HG02678 (cell line): ENCODE data around the gene SNAPC4.
"Not testable (repeated sequence)": the region's sequence is repeated elsewhere in the genome, so short reads cannot be mapped to it uniquely, and the experiment has no call there.

Experiments used
- ATAC-seq: cut with Tn5 transposase; IDR thresholded peaks from one replicate; pipeline ENCODE4 v1.9.1; 2021; ENCODE audit warnings: mild to moderate bottlenecking, moderate library complexity; ENCODE audit not compliant: unreplicated experiment

The SNAPC4 gene

DNA sequence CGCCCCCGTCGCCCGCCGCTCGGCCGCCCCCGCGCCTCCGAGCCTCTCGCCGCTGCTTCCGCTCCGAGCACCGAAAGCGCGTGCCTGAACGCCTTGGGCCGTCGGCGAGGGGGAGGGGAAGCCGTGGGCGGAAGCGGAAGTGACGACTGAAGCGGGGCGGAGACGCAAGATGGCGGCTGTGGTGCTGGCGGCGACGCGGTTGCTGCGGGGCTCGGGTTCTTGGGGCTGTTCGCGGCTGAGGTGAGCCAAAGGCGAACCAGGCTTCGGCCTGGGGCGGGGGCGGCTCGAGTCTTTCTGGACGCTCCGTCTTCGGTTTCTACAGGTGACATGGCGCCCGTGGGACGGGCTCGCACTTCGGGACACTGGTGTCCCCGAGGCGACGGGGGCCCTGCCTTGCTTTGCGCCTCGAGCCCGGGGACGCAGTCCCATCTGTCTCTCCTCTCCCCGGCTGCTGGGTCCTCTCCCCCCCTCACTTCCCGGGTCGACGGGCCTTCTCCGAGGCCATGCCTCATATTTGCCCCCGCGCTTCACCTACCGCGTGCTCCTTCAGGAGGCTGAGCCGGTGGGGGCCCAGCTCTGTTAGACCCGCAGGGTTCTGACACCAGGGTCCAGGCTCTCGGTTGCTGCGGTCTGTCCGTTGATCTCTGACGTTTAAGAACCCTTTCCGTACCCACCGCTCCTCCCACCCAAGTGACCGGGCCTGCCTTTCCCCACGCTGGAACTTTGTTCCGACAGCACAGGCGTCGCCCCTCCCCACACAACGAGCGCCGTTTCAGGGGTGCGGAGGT, 10.7 kb upstream of the SNAPC4 start, which contains the start of the genes ENTR1 and PMPCA:
TSS of gene ENTR1 (minus strand) at position 115 of the 788 bp plus-strand sequence. CDS start 217 bp downstream, outside the sequence.
TSS of gene PMPCA (plus strand) at position 159 of the 788 bp plus-strand sequence. CDS start at position 170, 11 bp downstream.
- peak; percentile 82 for ATAC-seq

DNA sequence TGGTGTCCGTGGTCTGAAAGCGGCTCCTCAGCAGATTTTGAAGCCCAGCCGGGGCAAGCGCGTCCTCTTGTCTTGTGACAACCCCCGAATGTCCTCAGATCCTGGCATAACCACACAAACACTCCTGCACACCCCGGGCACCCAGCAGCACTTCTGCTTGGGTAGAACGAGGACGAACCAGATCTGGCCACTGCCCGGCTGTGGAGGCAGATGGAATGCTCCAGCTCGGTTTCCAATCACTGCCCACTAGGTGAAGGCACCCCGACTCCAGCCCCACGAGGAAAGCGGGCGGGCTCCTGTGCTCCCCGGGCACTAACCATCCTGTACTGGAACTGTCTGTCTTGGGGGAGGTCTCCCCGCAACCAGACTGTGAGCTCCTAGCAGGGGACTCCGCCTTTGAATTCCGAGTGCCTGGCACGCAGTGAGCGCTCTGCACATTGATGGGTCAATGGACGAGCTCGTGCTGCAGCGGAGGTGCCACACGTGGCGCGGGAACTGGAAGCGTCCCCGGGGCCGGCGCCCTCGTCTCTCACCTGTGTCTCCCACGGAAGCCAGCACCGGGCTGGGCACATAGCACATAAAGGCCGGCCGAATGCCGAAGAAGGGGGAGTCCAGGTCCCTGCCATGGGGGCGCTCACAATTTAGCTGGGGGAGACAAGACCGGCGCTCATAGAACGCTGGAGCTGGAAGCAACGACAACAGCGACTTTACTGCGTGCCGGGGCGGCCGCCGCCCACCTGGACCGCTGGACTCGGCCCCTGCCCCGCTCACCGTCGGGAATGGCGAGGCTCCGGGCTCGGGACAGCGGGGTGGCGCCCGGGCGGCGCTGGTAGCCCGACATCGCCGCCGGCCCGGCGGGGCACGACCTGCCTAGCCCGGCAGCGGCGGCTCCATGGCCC, 9.8 kb upstream of the SNAPC4 start:
- peak; percentile 22 for ATAC-seq

DNA sequence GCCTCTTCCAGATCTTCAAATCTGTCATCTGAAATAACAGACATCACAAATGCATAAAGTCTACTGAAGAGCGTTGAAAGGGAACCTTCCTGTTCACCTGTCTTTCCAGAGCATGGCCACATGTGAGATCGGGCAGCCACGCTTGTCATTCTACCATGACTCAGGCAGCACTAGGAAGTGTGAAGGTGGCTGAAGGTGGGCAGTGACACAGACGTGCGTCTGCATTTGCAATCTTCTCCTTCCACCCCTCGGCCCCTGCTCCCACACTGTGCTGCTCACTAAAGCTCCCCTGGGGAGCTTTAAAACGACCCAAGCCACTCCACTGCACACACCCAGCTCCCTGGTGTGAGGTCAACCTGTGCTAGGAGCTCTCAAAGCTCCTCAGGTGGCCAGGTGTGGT, 7.9 kb upstream of the SNAPC4 start:
- ATAC-seq = no peak

DNA sequence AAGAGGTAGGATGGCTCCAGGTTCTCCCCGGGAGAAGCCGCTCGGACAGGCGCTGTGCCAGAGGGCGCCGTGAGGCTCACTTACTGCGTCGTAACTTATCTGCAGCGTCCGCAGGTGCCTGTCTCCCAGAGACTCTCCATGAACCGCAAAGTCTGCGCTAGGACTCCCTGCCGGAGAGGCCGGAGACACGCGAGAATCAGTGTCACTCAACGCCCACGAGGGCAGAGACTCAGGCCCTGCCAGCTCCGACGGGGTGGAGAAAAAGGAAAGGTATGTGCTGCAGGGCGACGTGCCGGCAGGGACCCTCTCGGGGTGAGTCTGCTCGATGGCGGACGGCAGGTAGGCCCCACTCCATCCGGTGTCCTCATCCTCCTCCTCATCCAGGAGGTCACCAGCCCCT, 7.1 kb upstream of the SNAPC4 start:
- ATAC-seq = not testable (repeated sequence)

DNA sequence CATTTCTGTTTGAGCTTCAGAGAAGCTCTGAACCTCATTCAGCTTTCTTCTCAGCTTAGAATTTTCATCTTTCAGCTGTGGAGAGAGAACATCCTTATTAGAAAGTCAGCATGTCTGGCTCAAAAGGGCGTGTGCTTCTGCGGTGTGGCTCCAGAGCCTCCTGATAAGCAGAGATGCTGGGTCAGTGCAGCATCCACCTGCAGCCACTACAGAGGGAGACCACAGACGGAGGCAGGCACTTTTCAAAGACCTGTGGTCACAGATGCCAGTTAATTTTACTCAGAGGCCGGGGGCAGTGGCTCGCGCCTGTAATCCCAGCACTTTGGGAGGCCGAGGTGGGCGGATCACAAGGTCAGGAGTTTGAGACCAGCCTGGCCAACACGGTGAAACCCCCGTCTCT, 5.9 kb upstream of the SNAPC4 start:
- not testable (repeated sequence) for ATAC-seq

DNA sequence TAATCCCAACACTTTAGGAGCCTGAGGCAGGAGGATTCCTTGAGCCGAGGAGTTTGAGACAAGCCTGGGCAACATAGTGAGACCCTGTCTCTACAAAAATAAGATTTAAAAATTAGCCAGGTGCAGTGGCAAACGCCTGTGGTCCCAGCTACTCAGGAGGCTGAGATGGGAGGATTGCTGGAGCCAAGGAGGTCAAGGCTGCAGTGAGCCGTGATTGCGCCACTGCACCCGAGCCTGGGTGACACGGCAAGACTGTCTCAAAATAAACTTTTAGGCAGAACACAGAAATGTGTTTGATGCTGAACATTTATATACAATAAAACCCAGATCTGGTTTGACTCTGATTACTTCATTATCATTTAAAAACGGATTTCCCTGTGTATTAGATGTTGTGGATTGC, 5.5 kb upstream of the SNAPC4 start:
- ATAC-seq = no peak

DNA sequence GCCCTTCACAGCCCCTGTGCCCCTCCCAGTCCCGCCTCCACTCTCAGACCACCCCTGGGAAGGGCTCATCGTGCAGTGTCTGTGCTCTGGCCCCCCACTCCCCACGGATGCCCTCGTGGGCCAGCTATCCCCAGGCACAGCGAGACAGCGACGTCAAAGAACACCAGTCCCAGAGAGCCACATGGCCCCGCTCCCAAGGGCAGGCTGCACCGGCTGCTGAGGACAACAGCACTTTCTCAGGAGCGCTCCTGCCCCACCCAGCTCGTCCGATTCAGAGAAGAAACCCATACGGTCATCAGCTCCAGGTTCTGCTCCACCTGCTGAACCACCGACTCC, 4.8 kb upstream of the SNAPC4 start:
- ATAC-seq = no peak

DNA sequence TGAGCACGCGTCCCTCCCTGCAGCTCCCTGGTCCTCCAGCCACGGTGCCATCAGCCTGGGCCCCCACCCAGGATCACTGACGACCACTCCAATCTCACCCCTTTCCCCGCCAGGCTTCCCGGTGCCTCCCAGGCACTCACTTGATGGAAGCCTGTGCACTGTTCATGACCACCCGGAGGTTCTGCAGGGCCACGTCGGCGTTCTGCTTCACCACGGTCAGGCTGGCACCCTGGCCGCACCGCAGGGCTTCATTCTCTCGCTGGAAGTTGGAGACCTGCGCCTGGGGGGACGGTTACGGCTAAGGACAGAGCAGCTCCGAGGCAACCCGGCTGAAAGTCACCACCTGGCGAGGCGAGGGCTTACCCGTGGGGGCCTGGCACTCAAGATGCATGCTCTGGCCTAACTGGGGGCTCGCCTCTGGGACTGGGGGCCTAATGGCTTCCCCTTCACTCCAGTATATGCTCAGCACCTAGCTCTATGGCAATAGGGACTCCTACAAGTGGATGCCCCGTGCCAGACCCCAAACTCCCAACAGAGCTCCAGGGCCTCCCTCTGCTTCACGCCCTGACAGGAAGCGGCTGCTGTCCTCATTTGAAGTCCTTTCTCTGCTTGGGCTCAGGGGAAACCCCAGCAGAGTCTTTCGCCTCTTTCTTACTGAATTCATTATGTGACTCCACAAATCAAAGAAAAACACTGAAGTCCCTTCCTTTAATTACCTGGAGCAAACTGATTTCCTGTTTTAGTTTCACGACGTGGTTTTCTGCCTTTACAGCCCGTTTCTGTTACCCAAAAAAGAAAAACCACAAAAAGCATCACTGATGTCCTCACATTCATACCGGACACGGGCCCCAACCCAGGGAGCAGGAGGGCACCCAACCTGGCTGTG, 4.2 kb upstream of the SNAPC4 start:
- no peak for ATAC-seq

DNA sequence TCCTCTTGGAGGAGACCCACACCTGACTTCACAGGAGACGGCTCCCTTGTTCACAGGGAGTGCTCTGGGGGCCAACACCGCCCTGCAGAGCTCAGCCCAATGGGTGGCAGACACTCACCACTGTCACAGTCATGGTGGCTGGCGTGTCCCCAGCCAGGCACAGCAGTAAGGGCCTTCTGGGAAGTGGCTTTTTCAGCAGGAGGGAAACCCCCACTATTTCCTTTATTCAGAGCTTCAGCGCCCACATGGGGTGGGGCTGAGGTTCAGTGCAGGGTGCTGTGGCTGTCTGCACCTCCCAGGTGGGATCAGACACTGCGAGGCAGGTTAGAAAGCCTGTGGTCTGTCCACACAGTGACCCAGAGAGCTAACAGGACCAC, 3.6 kb upstream of the SNAPC4 start:
- ATAC-seq = no peak

DNA sequence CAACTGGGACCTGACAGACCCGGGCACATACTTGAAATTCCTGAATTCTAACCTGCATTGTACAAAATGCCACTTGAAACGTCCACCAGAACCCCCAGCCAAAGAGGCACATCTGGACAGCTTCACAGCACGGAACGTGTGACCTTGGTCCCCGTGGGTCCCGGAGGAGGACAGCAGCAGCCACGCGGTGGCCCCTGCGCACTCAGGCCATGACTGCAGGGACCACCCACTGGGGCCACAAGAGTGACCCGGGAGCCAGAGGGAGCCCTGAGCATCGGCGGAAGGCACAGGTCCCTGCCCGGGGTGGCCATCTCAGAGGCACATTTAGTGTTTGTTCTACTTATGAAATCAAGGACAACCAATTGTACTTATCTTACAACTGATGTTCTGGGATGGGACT, 2.1 kb upstream of the SNAPC4 start:
- no peak for ATAC-seq

DNA sequence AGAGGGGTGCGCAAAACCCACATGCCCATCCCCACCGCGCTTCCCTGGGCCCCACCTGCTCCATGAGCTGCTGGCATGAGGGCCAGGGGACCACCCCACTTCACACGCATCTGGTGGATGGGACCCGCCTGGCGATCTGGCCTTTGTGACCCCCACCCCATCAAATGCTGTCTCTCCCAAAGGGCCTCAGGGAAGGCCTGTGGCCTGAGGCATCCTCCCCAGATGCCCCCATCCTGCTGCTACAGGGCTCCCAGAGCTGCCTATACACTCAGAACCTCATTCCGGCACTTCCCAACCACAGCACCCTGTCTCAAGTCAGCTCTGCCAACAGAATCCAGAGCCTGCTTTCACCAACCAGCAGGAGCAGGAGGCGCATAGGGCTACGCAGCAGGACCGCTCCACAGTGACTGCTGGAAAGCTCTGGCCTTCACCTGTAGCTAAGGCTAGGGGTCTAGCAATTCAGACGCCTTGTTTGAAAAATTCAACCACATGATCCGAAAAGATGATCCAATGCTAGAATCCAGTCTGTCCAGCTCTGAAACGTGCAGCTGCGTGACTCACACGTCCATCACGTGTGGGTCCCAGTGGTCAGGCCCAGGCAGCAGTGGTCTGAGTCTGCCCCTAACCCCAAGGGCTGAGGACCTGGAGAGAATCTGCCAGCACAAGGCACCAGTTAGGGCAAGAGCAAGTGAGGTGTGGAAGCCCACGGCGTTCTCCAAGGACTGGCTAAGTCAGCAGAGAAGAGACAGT, 1.4 kb upstream of the SNAPC4 start:
- no peak for ATAC-seq

DNA sequence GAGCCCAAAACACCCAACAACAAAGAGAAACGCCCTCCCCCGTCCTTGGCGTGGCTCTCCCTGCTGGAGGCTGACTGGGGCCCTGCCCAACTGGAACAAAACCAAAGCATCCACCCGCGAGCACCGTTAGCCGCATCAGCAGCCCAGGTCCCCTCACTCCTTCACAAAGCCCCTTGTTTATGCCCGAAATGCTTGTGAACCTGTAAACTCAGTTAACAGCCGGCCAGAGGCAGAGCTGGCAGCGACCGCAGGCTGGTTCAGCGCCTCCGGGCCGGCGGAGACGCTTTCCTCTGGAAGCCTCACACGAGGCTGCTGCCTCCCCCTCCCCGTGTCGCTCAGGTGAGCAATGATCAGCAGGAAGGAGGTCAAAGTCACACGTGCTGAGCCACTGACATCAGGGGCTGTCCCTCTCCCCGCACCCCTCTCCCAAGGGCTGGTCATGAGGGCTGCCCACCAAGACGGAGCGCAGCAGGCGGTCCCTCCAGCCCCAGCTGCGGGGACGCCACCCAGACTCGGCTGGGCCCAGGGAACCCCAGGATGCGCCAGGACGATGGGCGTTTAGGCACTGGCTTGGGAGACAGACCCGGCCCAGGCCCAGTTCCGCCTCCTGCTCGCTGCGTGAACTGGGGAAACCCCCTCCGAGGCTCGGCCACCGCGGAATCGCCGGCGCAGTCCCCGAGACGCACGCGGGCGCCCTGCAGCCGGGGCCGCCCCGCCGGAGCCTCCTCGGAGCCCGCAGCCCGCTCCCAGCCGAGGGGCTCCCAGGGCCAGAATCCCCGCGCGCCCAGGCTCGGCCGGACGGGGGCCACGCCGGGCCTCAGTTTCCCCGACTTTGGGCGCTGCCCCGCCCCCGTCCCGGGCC, 563 bp downstream of the SNAPC4 start:
- ATAC-seq = no peak

DNA sequence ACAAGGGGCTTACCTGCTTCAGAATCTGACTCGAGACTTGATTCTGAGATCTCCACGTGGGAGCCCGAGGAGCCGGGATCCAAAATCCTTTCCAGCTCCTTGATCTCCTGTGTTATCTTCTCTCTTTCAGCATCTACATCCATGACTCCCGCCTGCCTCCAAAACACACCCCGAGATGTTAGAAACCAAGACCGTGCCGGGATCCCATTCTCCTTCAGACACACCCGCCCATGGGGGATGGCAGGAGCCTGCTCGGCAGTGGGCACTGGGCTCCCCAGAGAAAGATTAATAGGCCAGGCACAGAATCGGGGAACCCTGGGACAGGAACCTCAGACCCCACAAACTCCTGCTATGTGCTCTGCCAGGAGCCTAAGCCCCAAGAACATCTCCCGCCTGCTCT, 1.7 kb downstream of the SNAPC4 start:
- no peak for ATAC-seq

DNA sequence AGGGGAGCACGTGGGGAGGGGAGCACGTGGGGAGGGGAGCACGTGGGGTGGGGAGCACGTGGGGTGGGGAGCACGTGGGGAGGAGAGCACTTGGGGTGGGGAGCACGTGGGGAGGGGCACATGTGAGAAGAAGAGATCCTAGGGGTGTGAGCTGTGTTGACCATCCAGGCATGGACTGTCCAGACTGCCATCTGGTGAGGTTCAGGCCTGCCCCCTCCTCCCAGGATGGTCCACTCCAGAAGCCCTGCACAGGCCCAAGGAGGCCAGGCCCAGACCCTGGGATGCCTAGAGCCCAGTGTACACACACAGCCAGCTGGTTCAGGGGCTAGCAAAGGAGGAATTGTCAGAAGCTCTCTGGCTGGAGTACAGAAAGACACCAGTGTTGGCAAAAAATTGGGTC, 2.3 kb downstream of the SNAPC4 start:
- ATAC-seq = no peak

DNA sequence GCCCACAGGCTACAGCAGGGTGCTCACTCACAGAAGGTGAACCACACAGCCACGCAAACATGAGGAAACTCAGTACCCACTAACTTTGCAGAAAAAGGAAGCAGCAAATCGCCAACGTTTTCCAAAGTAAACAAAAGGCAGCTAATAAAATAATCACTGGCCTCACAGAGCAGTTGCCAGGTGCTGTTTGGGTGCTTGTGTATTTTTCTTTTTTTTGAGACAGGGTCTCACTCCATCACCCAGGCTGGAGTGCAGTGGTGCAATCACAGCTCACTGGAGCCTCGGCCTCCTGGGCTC, 3.8 kb downstream of the SNAPC4 start:
- no peak for ATAC-seq

DNA sequence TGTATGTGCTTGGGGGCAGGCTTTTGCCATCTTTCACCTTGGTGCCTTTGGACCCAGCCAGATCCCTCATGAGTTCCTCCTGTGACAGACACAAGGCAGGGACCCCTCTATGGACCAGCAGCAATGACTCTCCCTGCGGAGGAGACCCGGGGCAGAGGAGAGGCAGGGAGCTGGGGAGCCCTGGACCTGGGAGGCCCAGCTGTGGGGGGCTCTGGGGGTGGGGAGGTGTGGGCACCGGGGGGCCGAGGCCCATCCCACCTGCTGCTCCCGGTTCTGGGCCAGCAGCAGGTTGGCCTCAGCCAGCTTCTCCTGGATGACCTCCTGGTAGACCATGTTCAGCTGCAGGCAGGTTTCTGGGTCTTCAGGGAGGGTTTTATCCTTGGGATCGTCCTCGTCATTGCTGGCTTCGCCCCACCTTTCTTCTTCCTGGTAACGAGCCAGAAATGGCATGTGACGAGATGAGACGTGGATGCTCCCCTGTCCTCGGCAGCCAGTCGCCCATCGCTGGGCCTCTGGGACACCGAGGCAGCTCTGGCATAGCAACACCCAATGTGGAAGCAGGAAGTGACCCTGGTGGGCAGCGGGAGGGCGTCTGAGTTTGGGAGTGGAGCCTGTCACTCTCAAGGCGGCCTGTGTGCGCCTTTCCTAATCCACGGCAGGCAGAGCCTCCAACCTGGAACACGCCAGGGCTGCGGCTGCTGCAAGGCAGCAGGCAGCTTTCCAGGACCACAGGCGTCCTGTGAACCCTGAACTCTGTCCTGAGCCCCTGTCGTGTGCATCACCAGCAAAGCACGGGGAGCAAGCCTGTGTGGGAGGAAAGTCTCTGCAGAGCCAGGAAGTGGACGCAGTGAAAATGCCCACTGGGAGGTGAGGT, 4.4 kb downstream of the SNAPC4 start:
- ATAC-seq = no peak

DNA sequence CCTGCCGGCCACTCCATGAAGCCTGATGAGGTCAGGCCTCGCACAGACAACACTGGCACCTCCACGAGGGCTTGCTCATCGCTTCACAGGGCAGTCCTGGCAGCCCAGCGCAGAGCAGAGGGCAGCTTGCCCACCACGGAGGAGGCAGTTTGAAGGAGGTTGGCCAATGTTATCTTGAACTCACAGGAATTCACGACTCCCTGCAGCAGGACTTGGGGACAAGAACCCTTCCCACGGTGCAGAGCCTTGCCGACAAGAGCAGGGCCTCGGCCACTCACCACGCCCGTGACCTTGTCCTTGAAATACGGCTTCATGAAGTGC, 5.0 kb downstream of the SNAPC4 start:
- ATAC-seq = no peak

DNA sequence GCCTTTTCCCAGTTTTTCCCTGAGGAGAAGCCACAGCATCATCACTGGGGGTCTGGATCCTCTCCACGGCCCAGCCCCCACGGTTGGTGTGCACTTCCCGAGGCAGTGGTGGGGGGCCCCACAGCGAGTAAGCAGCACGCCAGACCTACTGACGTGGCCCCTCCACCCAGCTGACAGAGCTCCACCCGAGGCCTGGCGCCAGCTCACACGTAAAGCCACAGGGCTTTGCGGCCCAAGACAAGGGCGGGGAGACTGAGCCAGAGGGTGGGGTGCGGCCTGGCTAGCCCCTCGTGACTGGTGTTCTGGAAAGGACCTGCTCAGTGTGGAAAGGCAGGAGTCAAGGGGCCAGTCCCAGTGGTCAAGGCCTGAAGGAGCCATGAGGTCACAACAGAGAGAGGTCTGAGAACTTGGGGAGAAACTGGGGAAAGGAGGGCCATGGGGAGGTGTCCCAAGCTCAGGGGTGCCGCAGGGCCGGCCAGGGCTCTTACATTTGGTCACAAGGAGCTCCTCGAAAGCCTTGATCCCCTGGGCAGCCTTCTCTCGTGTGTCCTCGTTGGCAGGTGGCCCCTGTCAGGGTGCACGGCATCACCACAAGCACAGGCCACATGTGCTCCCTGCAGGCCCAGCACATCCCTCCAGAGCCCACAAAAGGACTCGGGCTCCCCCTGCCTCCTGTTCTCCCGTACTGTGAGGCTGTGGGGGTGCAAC, 5.5 kb downstream of the SNAPC4 start:
- ATAC-seq = no peak
